Fibroblast of the conjunctiva (primary cell): ENCODE measurements around the gene COPS3.
A peak's percentile ranks its signal among the peaks of the same experiment; 100 is the strongest.

Experiments
- DNase-seq: peaks from one replicate; pipeline ENCODE4 v3.0.0-alpha.2; 2010; ENCODE audit warnings: low read depth

Gene COPS3

GRCh38 chr17:17280613-17281549, at the start of gene COPS3:
TSS of gene COPS3 (minus strand) at chr17:17281246. CDS start at chr17:17281186, 60 bp downstream.
- DNase-seq, result peak; percentile 96

GRCh38 chr17:17328251-17328650, 47.2 kb upstream of the COPS3 start:
- DNase-seq, result no peak

- no peak for DNase-seq
These were observed 45.3 kb upstream of the COPS3 start for GRCh38 chr17:17326275-17326875.

GRCh38 chr17:17325816-17326215, 44.8 kb upstream of the COPS3 start:
- DNase-seq, result no peak

GRCh38 chr17:17325228-17325627, 44.2 kb upstream of the COPS3 start:
- DNase-seq, result no peak

GRCh38 chr17:17324616-17325015, 43.6 kb upstream of the COPS3 start:
- no peak for DNase-seq

GRCh38 chr17:17322516-17323510, 41.8 kb upstream of the COPS3 start:
- DNase-seq, result no peak

GRCh38 chr17:17321356-17322025, 40.4 kb upstream of the COPS3 start:
- DNase-seq, result no peak

- no peak for DNase-seq
These were observed 39.8 kb upstream of the COPS3 start for GRCh38 chr17:17320911-17321220.

- DNase-seq, result no peak
These were observed 39.3 kb upstream of the COPS3 start for GRCh38 chr17:17320188-17320910.

GRCh38 chr17:17315142-17315821, 34.2 kb upstream of the COPS3 start:
- no peak for DNase-seq

GRCh38 chr17:17314501-17315071, 33.5 kb upstream of the COPS3 start:
- no peak for DNase-seq

GRCh38 chr17:17313350-17313991, 32.4 kb upstream of the COPS3 start:
- no peak for DNase-seq

GRCh38 chr17:17309356-17309755, 28.3 kb upstream of the COPS3 start:
- DNase-seq, result no peak

- DNase-seq, result no peak
These were observed 24.3 kb upstream of the COPS3 start for GRCh38 chr17:17305281-17305801.

- DNase-seq, result no peak
These were observed 23.5 kb upstream of the COPS3 start for GRCh38 chr17:17304521-17304985.

- no peak for DNase-seq
These were observed 22.9 kb upstream of the COPS3 start for GRCh38 chr17:17303847-17304490.

GRCh38 chr17:17303010-17303846, 22.2 kb upstream of the COPS3 start, which contains the start of gene NT5M:
TSS of gene NT5M (plus strand) at chr17:17303373. CDS start at chr17:17303551, 178 bp downstream.
- peak; percentile 30 for DNase-seq
